HCT116 (cell line): Measurements from ENCODE around the gene KRTAP10-9. TPM values are rescaled to one million over a fixed set of nuclear protein-coding genes. Genes with fewer than 3 reads are reported as not detected.

Experiments used
- ATAC-seq: fragments of 200-7000 bp; cut with Tn5 transposase; 2 replicates; pipeline ENCODE4 v1.9.1; 2020; ENCODE audit warnings: mild to moderate bottlenecking, moderate library complexity
- BruUV-seq: library from RNA; stranded (reverse); fragments of 400-500 nt; replicated peaks from 2 replicates; lab custom pipeline; 2021; lab: Mats Ljungman, UMichigan
- CTCF ChIA-PET: fragments of 300-600 bp; sonication (Branson Sonifier 250); formaldehyde crosslinking; loops from one replicate; lab custom pipeline; 2021; ENCODE audit warnings: antibody characterized with exemption; lab: Charles Lee
- POLR2A ChIA-PET: fragments of 300-600, 350-600 bp; sonication (Branson Sonifier 250); formaldehyde crosslinking; loops from one replicate; lab custom pipeline; 2021; ENCODE audit warnings: antibody characterized with exemption; lab: Charles Lee
- RAD21 ChIA-PET, 2 experiments: fragments of 300-600 bp; sonication (Branson Sonifier 250); formaldehyde crosslinking; loops; one replicate each; lab custom pipeline; 2023; ENCODE audit warnings: low total read pairs in 2 of 2; ENCODE audit not compliant: uncharacterized antibody in 2 of 2, unreplicated experiment in 2 of 2, low non-redundant PET in 1 of 2; lab: Charles Lee
- DNase-seq: peaks from one replicate; pipeline ENCODE4 v3.0.0-alpha.2; 2010; ENCODE audit warnings: low read depth, low spot score
- H2AFZ ChIP-seq: fragments of 200-600 bp; shearing (Covaris generic), sonication (generic); 2 replicates; pipeline ENCODE4 v1.6.1; 2017; ENCODE audit warnings: low read depth, mixed run types, mixed read lengths, antibody characterized with exemption, low read length; ENCODE audit not compliant: poor library complexity, severe bottlenecking
- H3K27ac ChIP-seq: 2 replicates; pipeline ENCODE4 v1.5.1; 2012; ENCODE audit warnings: low read depth, low read length
- H3K27me3 ChIP-seq: fragments of 200-600 bp; sonication (generic); 2 replicates; pipeline ENCODE4 v1.6.1; 2016; ENCODE audit warnings: mixed run types, low read length, mixed read lengths; ENCODE audit not compliant: insufficient read depth
- H3K36me3 ChIP-seq, 2 experiments: fragments of 200-500 bp in 1 of 2; fragments of 200-600 bp in 1 of 2; sonication (Bioruptor generic) in 1 of 2; sonication (generic) in 1 of 2; 2 replicates each; pipeline versions ENCODE4 v1.5.1 to v1.6.1; 2014 to 2016; ENCODE audit warnings: low read length in 2 of 2, inconsistent platforms in 1 of 2, mixed read lengths in 1 of 2, mixed run types in 1 of 2; ENCODE audit not compliant: insufficient read depth in 2 of 2, control insufficient read depth in 1 of 2
- H3K4me1 ChIP-seq, 2 experiments: fragments of 200-600 bp in 1 of 2; sonication (generic) in 1 of 2; 2 replicates each; pipeline versions ENCODE4 v1.5.1 to v1.6.1; 2012 to 2017; ENCODE audit warnings: low read length in 2 of 2, inconsistent platforms in 1 of 2, mild to moderate bottlenecking in 1 of 2, mixed read lengths in 1 of 2, mixed run types in 1 of 2, moderate library complexity in 1 of 2; ENCODE audit not compliant: insufficient read depth in 2 of 2, control insufficient read depth in 1 of 2
- H3K4me2 ChIP-seq: fragments of 200-600 bp; sonication (generic); 2 replicates; pipeline ENCODE4 v1.6.1; 2017; ENCODE audit warnings: mixed run types, low read length, mixed read lengths
- H3K4me3 ChIP-seq, 2 experiments: fragments of 200-600 bp in 1 of 2; sonication (generic) in 1 of 2; replicated peaks in 1 of 2; 2 replicates each; pipeline ENCODE4 v1.5.1; 2011 to 2016; ENCODE audit warnings: low read length in 2 of 2, control low read depth in 1 of 2, low read depth in 1 of 2, mild to moderate bottlenecking in 1 of 2, mixed read lengths in 1 of 2, mixed run types in 1 of 2
- H3K79me2 ChIP-seq: fragments of 200-600 bp; sonication (generic); 2 replicates; pipeline ENCODE4 v1.6.1; 2017; ENCODE audit warnings: mild to moderate bottlenecking, mixed run types, low read length, moderate library complexity, mixed read lengths; ENCODE audit not compliant: insufficient read depth
- H3K9ac ChIP-seq: fragments of 200-600 bp; sonication (generic); 2 replicates; pipeline ENCODE4 v1.6.1; 2016; ENCODE audit warnings: low read length, mixed read lengths
- H3K9me2 ChIP-seq: fragments of 200-600 bp; sonication (generic), shearing (Covaris generic); 2 replicates; pipeline ENCODE4 v1.6.1; 2017; ENCODE audit warnings: mixed run types, mild to moderate bottlenecking, moderate library complexity; ENCODE audit not compliant: insufficient read depth
- H3K9me3 ChIP-seq, 2 experiments: fragments of 200-500 bp in 1 of 2; fragments of 200-600 bp in 1 of 2; sonication (Bioruptor generic) in 1 of 2; sonication (generic) in 1 of 2; 2 replicates each; pipeline ENCODE4 v1.6.1; 2014 to 2017; ENCODE audit warnings: low read length in 2 of 2, mixed read lengths in 2 of 2, inconsistent platforms in 1 of 2, low read depth in 1 of 2, mild to moderate bottlenecking in 1 of 2, mixed run types in 1 of 2, moderate library complexity in 1 of 2; ENCODE audit not compliant: control insufficient read depth in 1 of 2, insufficient read depth in 1 of 2
- H4K20me1 ChIP-seq: fragments of 200-600 bp; sonication (generic), shearing (Covaris generic); 2 replicates; pipeline ENCODE4 v1.6.1; 2017; ENCODE audit warnings: mixed run types, mild to moderate bottlenecking, moderate library complexity; ENCODE audit not compliant: insufficient read depth
- CEBPB ChIP-seq: IDR thresholded peaks from 2 replicates; pipeline ENCODE4 v1.6.1; 2012; ENCODE audit warnings: low read depth
- EGR1 ChIP-seq: IDR thresholded peaks from 2 replicates; pipeline ENCODE4 v1.6.1; 2012; ENCODE audit warnings: low read depth
- EZH2 ChIP-seq: fragments of 200-600 bp; sonication (generic); IDR thresholded peaks from 2 replicates; pipeline ENCODE4 v1.6.1; 2017; ENCODE audit warnings: antibody characterized with exemption, mixed run types
- EZH2phosphoT487 ChIP-seq: fragments of 200-600 bp; IDR thresholded peaks from 2 replicates; pipeline ENCODE4 v1.6.1; 2018; ENCODE audit warnings: antibody characterized with exemption, borderline replicate concordance
- POLR2A ChIP-seq: IDR thresholded peaks from 2 replicates; pipeline ENCODE4 v1.7.0; 2011; ENCODE audit warnings: borderline replicate concordance; ENCODE audit not compliant: insufficient read depth, insufficient read length; ENCODE audit errors: extremely low read depth
- POLR2AphosphoS5 ChIP-seq: IDR thresholded peaks from 2 replicates; pipeline ENCODE4 v1.6.1; 2011; ENCODE audit warnings: mild to moderate bottlenecking, low read depth, low read length, moderate library complexity
- SIN3A ChIP-seq: IDR thresholded peaks from 2 replicates; pipeline ENCODE4 v1.6.1; 2012; ENCODE audit warnings: low read depth
- SP1 ChIP-seq: IDR thresholded peaks from 2 replicates; pipeline ENCODE4 v1.6.1; 2012; ENCODE audit warnings: low read depth
- SRF ChIP-seq: IDR thresholded peaks from 2 replicates; pipeline ENCODE4 v1.6.1; 2012; ENCODE audit warnings: low read depth
- TCF7L2 ChIP-seq: IDR thresholded peaks from 2 replicates; pipeline ENCODE4 v1.7.0; 2011; ENCODE audit warnings: borderline replicate concordance, inconsistent platforms; ENCODE audit not compliant: insufficient read depth, insufficient read length; ENCODE audit errors: extremely low read depth
- YY1 ChIP-seq: IDR thresholded peaks from 2 replicates; pipeline ENCODE4 v1.6.1; 2011; ENCODE audit warnings: low read length, low read depth, moderate library complexity, mild to moderate bottlenecking; ENCODE audit not compliant: insufficient replicate concordance; ENCODE audit errors: extremely low read depth
- ZBTB33 ChIP-seq: IDR thresholded peaks from 2 replicates; pipeline ENCODE4 v1.6.1; 2011; ENCODE audit warnings: mild to moderate bottlenecking, low read length, moderate library complexity; ENCODE audit not compliant: insufficient replicate concordance; ENCODE audit errors: extremely low read depth
- ZFX ChIP-seq: fragments of 450-650 bp; IDR thresholded peaks from 2 replicates; pipeline ENCODE4 v1.6.1; 2017
- ZNF274 ChIP-seq: fragments of 200-500 bp; sonication (Bioruptor generic); IDR thresholded peaks from 2 replicates; pipeline ENCODE4 v1.6.1; 2014; ENCODE audit warnings: mild to moderate bottlenecking, low read depth, low read length, inconsistent platforms
- intact Hi-C: fragments of 100-400 bp; cut with micrococcal nuclease; formaldehyde crosslinking; loops from 2 replicates; pipeline ENCODE4 v1.10.0; 2022
- total RNA-seq: library from RNA; stranded (reverse); gene quantifications from one replicate; pipeline ENCODE4 v1.2.1, GENCODE V29; 2021; ENCODE audit not compliant: unreplicated experiment
- TF ChIP-seq, protein P1 (sequence below): IDR thresholded peaks from 2 replicates; pipeline ENCODE4 v1.6.1; 2012

KRTAP10-9 gene
- total RNA-seq, 1 experiment from 2014 or later: not detected

DNA sequence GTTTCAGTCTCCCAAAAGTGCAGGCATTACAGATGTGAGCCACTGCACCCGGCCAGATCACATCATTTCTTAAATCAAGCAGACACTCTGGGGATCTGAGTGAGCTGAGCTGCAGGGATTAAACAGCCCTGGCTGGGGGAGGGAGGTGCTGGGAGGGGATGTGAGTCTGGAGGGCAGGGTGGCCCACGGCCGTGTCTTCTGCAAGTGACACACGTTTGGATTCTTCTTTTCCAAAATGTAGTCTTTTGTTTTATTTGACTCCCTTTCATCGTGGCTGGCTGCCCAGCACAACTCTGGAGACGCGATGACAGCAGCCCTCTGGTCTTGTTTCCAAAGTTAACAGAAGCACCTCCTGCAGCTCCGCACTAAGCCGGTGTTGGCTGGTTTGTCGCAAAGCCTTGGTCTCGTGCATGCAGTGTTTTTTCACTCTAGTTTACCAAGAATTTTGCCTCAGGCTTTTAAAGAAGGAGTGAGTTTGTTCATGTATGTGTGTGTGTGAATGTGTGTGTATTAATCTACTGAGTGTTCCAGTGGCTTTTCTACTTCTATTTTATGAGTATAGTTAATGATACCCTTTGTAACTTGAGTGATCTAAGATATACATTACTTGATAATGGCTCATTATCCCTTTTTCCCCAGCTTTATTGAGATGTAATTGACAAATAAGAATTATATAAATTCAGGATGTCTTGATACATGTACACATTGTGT, 43.6 kb upstream of the KRTAP10-9 start:
- Histone ChIP-seq H2AFZ (no peak overlapping the region), H3K27me3 (peaks cover 25% of the 10 kb centered on the region), H4K20me1 (no peaks in the 10 kb centered on the region), H3K9me2 (no peaks in the 10 kb centered on the region), H3K4me1 (no peaks in the 10 kb centered on the region), H3K79me2 (no peaks in the 10 kb centered on the region), H3K4me2 (no peak overlapping the region), H3K36me3 (no peaks in the 10 kb centered on the region), H3K9ac (no peak overlapping the region), H3K9me3 (no peaks in the 10 kb centered on the region), H3K4me3 (no peak overlapping the region), H3K27ac (no peak overlapping the region)
- no peak for ATAC-seq
- POLR2A ChIA-PET: no interaction called here
- intact Hi-C loops: no loop called here
- no TSS peak for BruUV-seq
- RAD21 ChIA-PET: no interaction called here
- TF ChIP-seq, protein P1, sequence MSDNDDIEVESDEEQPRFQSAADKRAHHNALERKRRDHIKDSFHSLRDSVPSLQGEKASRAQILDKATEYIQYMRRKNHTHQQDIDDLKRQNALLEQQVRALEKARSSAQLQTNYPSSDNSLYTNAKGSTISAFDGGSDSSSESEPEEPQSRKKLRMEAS: no peak
- TF ChIP-seq POLR2A (no peak), POLR2AphosphoS5 (no peak), EZH2phosphoT487 (no peak)
- DNase-seq: no peak
- CTCF ChIA-PET: no interaction called here

- ATAC-seq: no peak
- RAD21 ChIA-PET: no interaction called here
Measured at GRCh38 chr21:44583800-44584147, 43.1 kb upstream of the KRTAP10-9 start.

More at GRCh38 chr21:44583800-44584147, 43.1 kb upstream of the KRTAP10-9 start:
- no peaks in the 10 kb centered on the region for H3K9me2 ChIP-seq
- no peak overlapping the region for H2AFZ ChIP-seq
- TF ChIP-seq ZFX: no peak
- no peak for TF ChIP-seq SIN3A
- no peak for TF ChIP-seq TCF7L2
- no peak for TF ChIP-seq POLR2A
- no peak for TF ChIP-seq EZH2
- no peak for TF ChIP-seq EGR1
- TF ChIP-seq SP1: no peak
- TF ChIP-seq YY1: no peak
- TF ChIP-seq ZNF274: no peak
- no peak for TF ChIP-seq ZBTB33
- TF ChIP-seq SRF: no peak
- no peak for TF ChIP-seq CEBPB
- H3K9me3 ChIP-seq: no peaks in the 10 kb centered on the region
- no peak overlapping the region for H3K4me3 ChIP-seq
- H3K27me3 ChIP-seq: peaks cover 25% of the 10 kb centered on the region
- H3K4me1 ChIP-seq: no peaks in the 10 kb centered on the region
- no TSS peak for BruUV-seq
- H3K79me2 ChIP-seq: no peaks in the 10 kb centered on the region
- POLR2A ChIA-PET: no interaction called here
- no peak overlapping the region for H3K4me2 ChIP-seq
- H3K36me3 ChIP-seq: no peaks in the 10 kb centered on the region
- H4K20me1 ChIP-seq: no peaks in the 10 kb centered on the region
- no peak overlapping the region for H3K27ac ChIP-seq
- CTCF ChIA-PET: no interaction called here
- H3K9ac ChIP-seq: no peak overlapping the region
- no peak for DNase-seq
- intact Hi-C loops: no loop called here
